ENCODE data around the gene DNAJC30.
A peak's percentile ranks its signal among the peaks of the same experiment; 100 is the strongest.

Gene DNAJC30

GRCh38 chr7:73707045-73707631, 23.9 kb upstream of the DNAJC30 start:
- no peak for DNase-seq (ENCODE audit: low spot score)

- no peak for DNase-seq (ENCODE audit: low spot score)
Observed at GRCh38 chr7:73706126-73707044, 23.1 kb upstream of the DNAJC30 start.

- no peak for DNase-seq (ENCODE audit: low spot score)
Observed at GRCh38 chr7:73705551-73705920, 22.3 kb upstream of the DNAJC30 start.

GRCh38 chr7:73704640-73705550, 21.6 kb upstream of the DNAJC30 start:
- DNase-seq (ENCODE audit: low spot score): no peak

- peak; percentile 64 for DNase-seq (ENCODE audit: low spot score)
Observed at GRCh38 chr7:73703757-73704639, 20.7 kb upstream of the DNAJC30 start.

- no peak for DNase-seq (ENCODE audit: low spot score)
Observed at GRCh38 chr7:73703225-73703624, 20.0 kb upstream of the DNAJC30 start.

- no peak for DNase-seq (ENCODE audit: low spot score)
Observed at GRCh38 chr7:73702665-73703064, 19.4 kb upstream of the DNAJC30 start.

GRCh38 chr7:73702226-73702625, 19.0 kb upstream of the DNAJC30 start:
- DNase-seq (ENCODE audit: low spot score): no peak

- DNase-seq (ENCODE audit: low spot score): peak; percentile 45
Observed at GRCh38 chr7:73701357-73701995, 18.2 kb upstream of the DNAJC30 start.

- no peak for DNase-seq (ENCODE audit: low spot score)
Observed at GRCh38 chr7:73700581-73701134, 17.4 kb upstream of the DNAJC30 start.

GRCh38 chr7:73700069-73700423, 16.8 kb upstream of the DNAJC30 start:
- DNase-seq (ENCODE audit: low spot score): no peak

- DNase-seq (ENCODE audit: low spot score): no peak
Observed at GRCh38 chr7:73699370-73700068, 16.3 kb upstream of the DNAJC30 start.

GRCh38 chr7:73698410-73698809, 15.2 kb upstream of the DNAJC30 start:
- DNase-seq (ENCODE audit: low spot score): no peak

GRCh38 chr7:73696372-73696771, 13.1 kb upstream of the DNAJC30 start:
- no peak for DNase-seq (ENCODE audit: low spot score)

- DNase-seq (ENCODE audit: low spot score): no peak
Observed at GRCh38 chr7:73690646-73691045, 7.4 kb upstream of the DNAJC30 start.

- no peak for DNase-seq (ENCODE audit: low spot score)
Observed at GRCh38 chr7:73688288-73688687, 5.0 kb upstream of the DNAJC30 start.

GRCh38 chr7:73685311-73685710, 2.1 kb upstream of the DNAJC30 start:
- DNase-seq (ENCODE audit: low spot score): no peak

- no peak for DNase-seq (ENCODE audit: low spot score)
Observed at GRCh38 chr7:73683788-73684693, 788 bp upstream of the DNAJC30 start.

GRCh38 chr7:73682745-73683055, 553 bp downstream of the DNAJC30 start:
- DNase-seq (ENCODE audit: low spot score): no peak

Data from hematopoietic multipotent progenitor cell treated with erythropoietin and hydrocortisone succinate and interleukin-3 and kit ligand, for 15 days (in vitro differentiated cells).